Measurements from ENCODE around the gene KRT14. TPM values are rescaled to one million over a fixed set of nuclear protein-coding genes. Genes with fewer than 3 reads are reported as not detected.

The KRT14 gene
- 0.19 and 0.64 TPM in 2 replicates for total RNA-seq (ENCODE audit: low replicate concordance)
- long read RNA-seq = 0 reads

- Mint-ChIP-seq H3K9me3 (peaks cover 5% of the 10 kb centered on the region), H3K4me1 (ENCODE audit: unreplicated experiment) (no peaks in the 10 kb centered on the region), H3K36me3 (no peaks in the 10 kb centered on the region), H3K4me3 (no peak within 1 kb of the TSS), H3K27me3 (no peaks in the 10 kb centered on the region), H3K27ac (no peak within 1 kb of the TSS)
- DNase-seq (ENCODE audit: extremely low spot score, unreplicated experiment) = no peak
- no peak for TF ChIP-seq CTCF (conservative IDR thresholded peaks at IDR 0.05)
Measured at GRCh38 chr17:41586863-41587495, at the start of gene KRT14. TSS of gene KRT14 (minus strand) at chr17:41586895. CDS start at chr17:41586834, 61 bp downstream.

GRCh38 chr17:41635121-41636097 lies 48.7 kb upstream of the KRT14 start:
- no peak for DNase-seq (ENCODE audit: extremely low spot score, unreplicated experiment)
- no peak for TF ChIP-seq CTCF (conservative IDR thresholded peaks at IDR 0.05)
- Mint-ChIP-seq H3K27ac (no peak overlapping the region), H3K9me3 (no peaks in the 10 kb centered on the region), H3K36me3 (no peaks in the 10 kb centered on the region), H3K27me3 (no peaks in the 10 kb centered on the region), H3K4me1 (ENCODE audit: unreplicated experiment) (peaks cover 15% of the 10 kb centered on the region), H3K4me3 (no peak overlapping the region)

GRCh38 chr17:41634639-41635038 lies 47.9 kb upstream of the KRT14 start:
- H3K4me3 Mint-ChIP-seq = no peak overlapping the region
- no peak for DNase-seq (ENCODE audit: extremely low spot score, unreplicated experiment)
- no peaks in the 10 kb centered on the region for H3K36me3 Mint-ChIP-seq
- peaks cover 15% of the 10 kb centered on the region for H3K4me1 Mint-ChIP-seq (ENCODE audit: unreplicated experiment)
- no peaks in the 10 kb centered on the region for H3K9me3 Mint-ChIP-seq
- TF ChIP-seq CTCF (conservative IDR thresholded peaks at IDR 0.05) = no peak
- no peaks in the 10 kb centered on the region for H3K27me3 Mint-ChIP-seq
- H3K27ac Mint-ChIP-seq = no peak overlapping the region

GRCh38 chr17:41633556-41634199 lies 47.0 kb upstream of the KRT14 start:
- no peaks in the 10 kb centered on the region for H3K36me3 Mint-ChIP-seq
- peaks cover 15% of the 10 kb centered on the region for H3K4me1 Mint-ChIP-seq (ENCODE audit: unreplicated experiment)
- H3K27me3 Mint-ChIP-seq = no peaks in the 10 kb centered on the region
- no peak overlapping the region for H3K4me3 Mint-ChIP-seq
- H3K27ac Mint-ChIP-seq = no peak overlapping the region
- TF ChIP-seq CTCF (conservative IDR thresholded peaks at IDR 0.05) = no peak
- no peak for DNase-seq (ENCODE audit: extremely low spot score, unreplicated experiment)
- H3K9me3 Mint-ChIP-seq = no peaks in the 10 kb centered on the region

GRCh38 chr17:41632482-41633105 lies 45.9 kb upstream of the KRT14 start:
- Mint-ChIP-seq H3K4me1 (ENCODE audit: unreplicated experiment) (peaks cover 15% of the 10 kb centered on the region), H3K36me3 (no peaks in the 10 kb centered on the region), H3K9me3 (no peaks in the 10 kb centered on the region), H3K27me3 (no peaks in the 10 kb centered on the region), H3K27ac (no peak overlapping the region), H3K4me3 (no peak overlapping the region)
- TF ChIP-seq CTCF (conservative IDR thresholded peaks at IDR 0.05) = no peak
- DNase-seq (ENCODE audit: extremely low spot score, unreplicated experiment) = no peak

All from type B pancreatic cell (in vitro differentiated cells).